Measurements from ENCODE around the gene MOB1A.

MOB1A gene

GRCh38 chr2:74103763-74104162, 74.9 kb downstream of the MOB1A start:
- no peak for DNase-seq (ENCODE audit: low read depth, low spot score)

Data from ELF-1 (cell line).